Mucosa of rectum (tissue), 2 donors: Measurements from ENCODE around the gene BCR.

Source experiments
- H3K27ac ChIP-seq, 2 donors: one replicate each; pipeline ENCODE4 v1.7.0; 2013; ENCODE audit warnings: inconsistent platforms in 2 of 2, low read depth in 2 of 2, low read length in 2 of 2
- H3K27me3 ChIP-seq, 2 donors: one replicate each; pipeline ENCODE4 v1.7.0; 2013; ENCODE audit warnings: low read length in 2 of 2; ENCODE audit not compliant: control insufficient read depth in 2 of 2, insufficient read depth in 2 of 2
- H3K36me3 ChIP-seq, 2 donors: one replicate each; pipeline ENCODE4 v1.7.0; 2013; ENCODE audit warnings: low read length in 2 of 2; ENCODE audit not compliant: control insufficient read depth in 2 of 2, insufficient read depth in 2 of 2
- H3K4me1 ChIP-seq, 2 donors: one replicate each; pipeline ENCODE4 v1.7.0; 2013; ENCODE audit warnings: low read length in 2 of 2, mild to moderate bottlenecking in 1 of 2; ENCODE audit not compliant: control insufficient read depth in 2 of 2, insufficient read depth in 2 of 2
- H3K4me3 ChIP-seq, 2 donors: one replicate each; pipeline ENCODE4 v1.7.0; 2013; ENCODE audit warnings: low read length in 2 of 2
- H3K9ac ChIP-seq, 2 donors: one replicate each; pipeline ENCODE4 v1.7.0; 2013; ENCODE audit warnings: low read length in 2 of 2, low read depth in 1 of 2, mild to moderate bottlenecking in 1 of 2
- H3K9me3 ChIP-seq, 2 donors: one replicate each; pipeline ENCODE4 v1.7.0; 2013; ENCODE audit warnings: low read length in 2 of 2; ENCODE audit not compliant: control insufficient read depth in 2 of 2
- donor health status: healthy.
- donor health status: Normal muscosa, but diverticular disease.

BCR gene

GRCh38 chr22:23205339-23206049, 25.2 kb downstream of the BCR start:
- Histone ChIP-seq H3K27ac (no peak overlapping the region), H3K4me3 (no peak overlapping the region), H3K9me3 (no peaks in the 10 kb centered on the region), H3K9ac (no peak overlapping the region), H3K36me3 (peaks cover 0 to 8% of the 10 kb centered on the region in 2 donors), H3K27me3 (no peaks in the 10 kb centered on the region), H3K4me1 (no peaks in the 10 kb centered on the region)

GRCh38 chr22:23206915-23207314, 26.6 kb downstream of the BCR start:
- Histone ChIP-seq H3K27ac (no peak overlapping the region), H3K36me3 (peaks cover 0 to 8% of the 10 kb centered on the region in 2 donors), H3K9ac (no peak overlapping the region), H3K27me3 (no peaks in the 10 kb centered on the region), H3K4me1 (no peaks in the 10 kb centered on the region), H3K9me3 (no peaks in the 10 kb centered on the region), H3K4me3 (no peak overlapping the region)

- Histone ChIP-seq H3K4me1 (peaks cover 6% of the 10 kb centered on the region in 2 donors), H3K4me3 (no peak overlapping the region), H3K9ac (no peak overlapping the region), H3K9me3 (no peaks in the 10 kb centered on the region), H3K27ac (no peak overlapping the region), H3K36me3 (peaks cover 0 to 8% of the 10 kb centered on the region in 2 donors), H3K27me3 (no peaks in the 10 kb centered on the region)
Measured at GRCh38 chr22:23207729-23208393, 27.6 kb downstream of the BCR start.

- no peak overlapping the region for H3K27ac ChIP-seq
- no peak overlapping the region for H3K4me3 ChIP-seq
- H3K9me3 ChIP-seq: no peaks in the 10 kb centered on the region
- no peak overlapping the region for H3K9ac ChIP-seq
- H3K27me3 ChIP-seq: no peaks in the 10 kb centered on the region
- peaks cover 0 to 2% of the 10 kb centered on the region in 2 donors for H3K36me3 ChIP-seq
- H3K4me1 ChIP-seq: peaks cover 8 to 10% of the 10 kb centered on the region in 2 donors
Measured at GRCh38 chr22:23210428-23211170, 30.3 kb downstream of the BCR start.

- no peak overlapping the region for H3K4me3 ChIP-seq
- H3K4me1 ChIP-seq: peaks cover 9 to 13% of the 10 kb centered on the region in 2 donors
- no peaks in the 10 kb centered on the region for H3K27me3 ChIP-seq
- no peaks in the 10 kb centered on the region for H3K9me3 ChIP-seq
- no peaks in the 10 kb centered on the region for H3K36me3 ChIP-seq
- H3K27ac ChIP-seq: no peak overlapping the region
- H3K9ac ChIP-seq: no peak overlapping the region
Measured at GRCh38 chr22:23211622-23212021, 31.3 kb downstream of the BCR start.

- Histone ChIP-seq H3K4me1 (peaks cover 12 to 14% of the 10 kb centered on the region in 2 donors), H3K36me3 (no peaks in the 10 kb centered on the region), H3K9me3 (no peaks in the 10 kb centered on the region), H3K4me3 (no peak overlapping the region), H3K9ac (no peak overlapping the region), H3K27me3 (no peaks in the 10 kb centered on the region), H3K27ac (no peak overlapping the region)
Measured at GRCh38 chr22:23212061-23213021, 32.0 kb downstream of the BCR start.

- Histone ChIP-seq H3K36me3 (no peaks in the 10 kb centered on the region), H3K4me1 (peaks cover 14 to 17% of the 10 kb centered on the region in 2 donors), H3K9ac (no peak overlapping the region), H3K27ac (no peak overlapping the region), H3K9me3 (no peaks in the 10 kb centered on the region), H3K27me3 (no peaks in the 10 kb centered on the region), H3K4me3 (no peak overlapping the region)
Measured at GRCh38 chr22:23213022-23213555, 32.8 kb downstream of the BCR start.

GRCh38 chr22:23213581-23214334, 33.4 kb downstream of the BCR start:
- Histone ChIP-seq H3K9me3 (no peaks in the 10 kb centered on the region), H3K36me3 (no peaks in the 10 kb centered on the region), H3K27me3 (no peaks in the 10 kb centered on the region), H3K4me3 (no peak overlapping the region), H3K4me1 (peaks cover 21 to 24% of the 10 kb centered on the region in 2 donors), H3K9ac (no peak overlapping the region), H3K27ac (no peak overlapping the region)

- H3K27ac ChIP-seq: no peak overlapping the region
- H3K9ac ChIP-seq: no peak overlapping the region
- no peaks in the 10 kb centered on the region for H3K36me3 ChIP-seq
- H3K4me1 ChIP-seq: peaks cover 27 to 30% of the 10 kb centered on the region in 2 donors
- no peak overlapping the region for H3K4me3 ChIP-seq
- no peaks in the 10 kb centered on the region for H3K9me3 ChIP-seq
- H3K27me3 ChIP-seq: no peaks in the 10 kb centered on the region
Measured at GRCh38 chr22:23214398-23214797, 34.1 kb downstream of the BCR start.
